GM23338 (cell line): Measurements from ENCODE around the gene PLA2G4F. TPM values are rescaled to one million over a fixed set of nuclear protein-coding genes. Genes with fewer than 3 reads are reported as not detected.

Source experiments
- ATAC-seq: fragments of 200-7000 bp; cut with Tn5 transposase; 3 replicates; pipeline ENCODE4 v1.9.1; 2020
- DNase-seq: peaks from one replicate; pipeline ENCODE4 v3.0.0-alpha.2; 2015; ENCODE audit warnings: low spot score
- H2AFZ ChIP-seq: fragments of 200-600 bp; sonication (generic); 2 replicates; pipeline ENCODE4 v1.8.0; 2016; ENCODE audit warnings: antibody characterized with exemption, mild to moderate bottlenecking, moderate library complexity
- H3F3A ChIP-seq: fragments of 200-600 bp; sonication (generic); replicated peaks from 2 replicates; pipeline ENCODE4 v1.8.0; 2017; ENCODE audit warnings: antibody characterized with exemption, mixed run types, low read depth
- H3K27ac ChIP-seq: fragments of 200-600 bp; sonication (generic); 2 replicates; pipeline ENCODE4 v1.6.1; 2016; ENCODE audit warnings: low read depth
- H3K27me3 ChIP-seq: fragments of 200-600 bp; sonication (generic); 2 replicates; pipeline ENCODE4 v1.8.0; 2016; ENCODE audit warnings: mild to moderate bottlenecking, mixed run types, moderate library complexity; ENCODE audit not compliant: insufficient read depth
- H3K36me3 ChIP-seq: fragments of 200-600 bp; sonication (generic); 2 replicates; pipeline ENCODE4 v1.8.0; 2016; ENCODE audit warnings: mild to moderate bottlenecking; ENCODE audit not compliant: insufficient read depth
- H3K4me1 ChIP-seq: fragments of 200-600 bp; sonication (generic); 2 replicates; pipeline ENCODE4 v1.8.0; 2016; ENCODE audit warnings: mild to moderate bottlenecking, moderate library complexity; ENCODE audit not compliant: insufficient read depth
- H3K4me2 ChIP-seq: fragments of 200-600 bp; sonication (generic); 2 replicates; pipeline ENCODE4 v1.7.1; 2017; ENCODE audit warnings: mixed run types
- H3K4me3 ChIP-seq: fragments of 200-600 bp; sonication (generic); 2 replicates; pipeline ENCODE4 v1.6.1; 2016; ENCODE audit warnings: mixed run types
- H3K79me2 ChIP-seq: fragments of 200-600 bp; sonication (generic); replicated peaks from 2 replicates; pipeline ENCODE4 v1.8.0; 2017; ENCODE audit warnings: mild to moderate bottlenecking; ENCODE audit not compliant: insufficient read depth
- H3K9me2 ChIP-seq: fragments of 200-600 bp; sonication (generic); 2 replicates; pipeline ENCODE4 v1.8.0; 2017; ENCODE audit not compliant: insufficient read depth
- H4K20me1 ChIP-seq: fragments of 200-600 bp; sonication (generic); replicated peaks from 2 replicates; pipeline ENCODE4 v1.8.0; 2017; ENCODE audit warnings: mild to moderate bottlenecking; ENCODE audit not compliant: insufficient read depth
- H3K27ac Mint-ChIP-seq: 2 replicates; pipeline ENCODE4 v1.8.0; 2020; ENCODE audit warnings: inconsistent platforms, mild to moderate bottlenecking, moderate library complexity, mixed read lengths
- H3K27me3 Mint-ChIP-seq: 3 replicates; pipeline ENCODE4 v1.8.0; 2022; ENCODE audit warnings: low read depth, mild to moderate bottlenecking, moderate library complexity, mixed read lengths, inconsistent platforms; ENCODE audit not compliant: insufficient read depth, poor library complexity
- H3K36me3 Mint-ChIP-seq: 3 replicates; pipeline ENCODE4 v1.8.0; 2021; ENCODE audit warnings: low read depth, mild to moderate bottlenecking, inconsistent platforms, moderate library complexity, mixed read lengths
- H3K4me1 Mint-ChIP-seq: 3 replicates; pipeline ENCODE4 v1.8.0; 2020; ENCODE audit warnings: mild to moderate bottlenecking, inconsistent platforms, mixed read lengths
- H3K4me3 Mint-ChIP-seq: 3 replicates; pipeline ENCODE4 v1.8.0; 2021; ENCODE audit warnings: moderate library complexity, mild to moderate bottlenecking, inconsistent platforms, mixed read lengths
- H3K9me3 Mint-ChIP-seq: 3 replicates; pipeline ENCODE4 v1.8.0; 2020; ENCODE audit warnings: moderate library complexity, mild to moderate bottlenecking, inconsistent platforms, mixed read lengths
- CREB1 ChIP-seq: fragments of 250-450 bp; sonication (Bioruptor Pico); IDR thresholded peaks from 2 replicates; pipeline ENCODE4 v1.5.0; 2020; ENCODE audit warnings: low read depth, mild to moderate bottlenecking, moderate library complexity
- EZH2phosphoT487 ChIP-seq: fragments of 200-600 bp; sonication (generic); IDR thresholded peaks from one replicate; pipeline ENCODE4 v1.8.1; 2018; ENCODE audit warnings: antibody characterized with exemption; ENCODE audit not compliant: unreplicated experiment
- JUNB ChIP-seq: IDR thresholded peaks from one replicate; pipeline ENCODE4 v1.6.1; 2016; ENCODE audit warnings: antibody characterized with exemption; ENCODE audit not compliant: unreplicated experiment
- NANOG ChIP-seq: IDR thresholded peaks from 2 replicates; pipeline ENCODE4 v1.6.1; 2016; ENCODE audit warnings: antibody characterized with exemption, borderline replicate concordance
- POLR2AphosphoS5 ChIP-seq: IDR thresholded peaks from 2 replicates; pipeline ENCODE4 v1.6.1; 2016; ENCODE audit warnings: antibody characterized with exemption, low read depth
- STAT1 ChIP-seq: IDR thresholded peaks from one replicate; pipeline ENCODE4 v1.6.1; 2016; ENCODE audit warnings: antibody characterized with exemption; ENCODE audit not compliant: unreplicated experiment
- ZNF114 ChIP-seq: fragments of 250-450 bp; sonication (Bioruptor Pico); IDR thresholded peaks from 2 replicates; pipeline ENCODE4 v1.5.0; 2020; ENCODE audit warnings: mild to moderate bottlenecking, moderate library complexity
- ZNF331 ChIP-seq: fragments of 250-450 bp; sonication (Bioruptor Pico); IDR thresholded peaks from 2 replicates; pipeline ENCODE4 v1.5.0; 2020; ENCODE audit warnings: low read depth, mild to moderate bottlenecking, moderate library complexity
- polyA plus RNA-seq: library from polyadenylated mRNA; unstranded; fragments of >200 nt; fragmentation: Nextera tagmentation; extraction: Ambion mirVana; gene quantifications from 2 replicates; pipeline ENCODE4 v1.2.1, GENCODE V29; 2016
- total RNA-seq: library from RNA; depleted of rRNA; stranded (reverse); fragments of >200 nt; shearing (Covaris generic); gene quantifications from 2 replicates; pipeline ENCODE4 v1.2.3, GENCODE V29; 2014
- TF ChIP-seq, protein P1 (sequence below): IDR thresholded peaks from 2 replicates; pipeline ENCODE4 v1.6.1; 2016; ENCODE audit warnings: antibody characterized with exemption
- TF ChIP-seq, protein P2 (sequence below): IDR thresholded peaks from one replicate; pipeline ENCODE4 v1.6.1; 2018; ENCODE audit warnings: antibody characterized with exemption; ENCODE audit not compliant: unreplicated experiment
- TF ChIP-seq, protein P3 (sequence below): fragments of 250-450 bp; sonication (Bioruptor Pico); IDR thresholded peaks from 2 replicates; pipeline ENCODE4 v1.5.0; 2020; ENCODE audit warnings: mild to moderate bottlenecking, moderate library complexity

Gene PLA2G4F
- total and polyA plus RNA-seq, 2 experiments from 2014 or later: not detected

DNA sequence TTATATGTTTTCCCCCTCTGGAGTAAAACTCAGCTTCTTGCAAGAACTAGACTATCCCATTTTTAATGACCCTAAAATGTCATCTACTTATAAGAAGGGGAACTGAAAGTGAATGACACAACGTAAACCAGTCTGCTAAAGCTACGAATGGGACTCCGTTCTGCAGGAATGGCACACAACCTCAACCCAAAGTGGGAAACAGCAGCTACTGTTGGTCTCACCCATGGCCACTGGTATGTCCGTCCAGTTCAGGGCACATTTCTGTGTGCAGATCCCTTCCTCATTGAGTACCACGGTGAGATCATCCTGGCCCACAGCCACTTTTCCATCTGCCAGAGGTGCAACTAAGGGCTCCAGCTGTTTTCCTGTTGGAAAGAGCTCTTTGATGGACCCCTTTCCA, 27.9 kb upstream of the PLA2G4F start:
- H3K4me1 ChIP-seq: no peaks in the 10 kb centered on the region
- H3K27ac Mint-ChIP-seq: no peak overlapping the region
- no peaks in the 10 kb centered on the region for H3K27me3 ChIP-seq
- H3K36me3 Mint-ChIP-seq: peaks cover 52% of the 10 kb centered on the region
- H3K27ac ChIP-seq: no peak overlapping the region
- H3K36me3 ChIP-seq: peaks cover 26% of the 10 kb centered on the region; the same call in 1 of the 2 replicates
- no peaks in the 10 kb centered on the region for H3K27me3 Mint-ChIP-seq
- no peak for DNase-seq
- no peaks in the 10 kb centered on the region for H3K4me1 Mint-ChIP-seq
- H4K20me1 ChIP-seq: no peaks in the 10 kb centered on the region
- no peaks in the 10 kb centered on the region for H3F3A ChIP-seq
- no peak overlapping the region for H2AFZ ChIP-seq
- H3K4me2 ChIP-seq: no peak overlapping the region
- TF ChIP-seq STAT1 (no peak), POLR2AphosphoS5 (no peak), CREB1 (CRISPR knock-in tag) (no peak), ZNF114 (CRISPR knock-in tag) (no peak), ZNF331 (CRISPR knock-in tag) (no peak), NANOG (no peak), EZH2phosphoT487 (no peak)
- TF ChIP-seq, protein P1, sequence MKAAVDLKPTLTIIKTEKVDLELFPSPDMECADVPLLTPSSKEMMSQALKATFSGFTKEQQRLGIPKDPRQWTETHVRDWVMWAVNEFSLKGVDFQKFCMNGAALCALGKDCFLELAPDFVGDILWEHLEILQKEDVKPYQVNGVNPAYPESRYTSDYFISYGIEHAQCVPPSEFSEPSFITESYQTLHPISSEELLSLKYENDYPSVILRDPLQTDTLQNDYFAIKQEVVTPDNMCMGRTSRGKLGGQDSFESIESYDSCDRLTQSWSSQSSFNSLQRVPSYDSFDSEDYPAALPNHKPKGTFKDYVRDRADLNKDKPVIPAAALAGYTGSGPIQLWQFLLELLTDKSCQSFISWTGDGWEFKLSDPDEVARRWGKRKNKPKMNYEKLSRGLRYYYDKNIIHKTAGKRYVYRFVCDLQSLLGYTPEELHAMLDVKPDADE: no peak
- TF ChIP-seq, protein P2, sequence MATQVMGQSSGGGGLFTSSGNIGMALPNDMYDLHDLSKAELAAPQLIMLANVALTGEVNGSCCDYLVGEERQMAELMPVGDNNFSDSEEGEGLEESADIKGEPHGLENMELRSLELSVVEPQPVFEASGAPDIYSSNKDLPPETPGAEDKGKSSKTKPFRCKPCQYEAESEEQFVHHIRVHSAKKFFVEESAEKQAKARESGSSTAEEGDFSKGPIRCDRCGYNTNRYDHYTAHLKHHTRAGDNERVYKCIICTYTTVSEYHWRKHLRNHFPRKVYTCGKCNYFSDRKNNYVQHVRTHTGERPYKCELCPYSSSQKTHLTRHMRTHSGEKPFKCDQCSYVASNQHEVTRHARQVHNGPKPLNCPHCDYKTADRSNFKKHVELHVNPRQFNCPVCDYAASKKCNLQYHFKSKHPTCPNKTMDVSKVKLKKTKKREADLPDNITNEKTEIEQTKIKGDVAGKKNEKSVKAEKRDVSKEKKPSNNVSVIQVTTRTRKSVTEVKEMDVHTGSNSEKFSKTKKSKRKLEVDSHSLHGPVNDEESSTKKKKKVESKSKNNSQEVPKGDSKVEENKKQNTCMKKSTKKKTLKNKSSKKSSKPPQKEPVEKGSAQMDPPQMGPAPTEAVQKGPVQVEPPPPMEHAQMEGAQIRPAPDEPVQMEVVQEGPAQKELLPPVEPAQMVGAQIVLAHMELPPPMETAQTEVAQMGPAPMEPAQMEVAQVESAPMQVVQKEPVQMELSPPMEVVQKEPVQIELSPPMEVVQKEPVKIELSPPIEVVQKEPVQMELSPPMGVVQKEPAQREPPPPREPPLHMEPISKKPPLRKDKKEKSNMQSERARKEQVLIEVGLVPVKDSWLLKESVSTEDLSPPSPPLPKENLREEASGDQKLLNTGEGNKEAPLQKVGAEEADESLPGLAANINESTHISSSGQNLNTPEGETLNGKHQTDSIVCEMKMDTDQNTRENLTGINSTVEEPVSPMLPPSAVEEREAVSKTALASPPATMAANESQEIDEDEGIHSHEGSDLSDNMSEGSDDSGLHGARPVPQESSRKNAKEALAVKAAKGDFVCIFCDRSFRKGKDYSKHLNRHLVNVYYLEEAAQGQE: no peak
- H3K9me3 Mint-ChIP-seq: no peaks in the 10 kb centered on the region
- H3K79me2 ChIP-seq: no peaks in the 10 kb centered on the region
- no peak overlapping the region for H3K4me3 ChIP-seq
- H3K9me2 ChIP-seq: no peaks in the 10 kb centered on the region
- no peak overlapping the region for H3K4me3 Mint-ChIP-seq
- ATAC-seq: no peak

DNA sequence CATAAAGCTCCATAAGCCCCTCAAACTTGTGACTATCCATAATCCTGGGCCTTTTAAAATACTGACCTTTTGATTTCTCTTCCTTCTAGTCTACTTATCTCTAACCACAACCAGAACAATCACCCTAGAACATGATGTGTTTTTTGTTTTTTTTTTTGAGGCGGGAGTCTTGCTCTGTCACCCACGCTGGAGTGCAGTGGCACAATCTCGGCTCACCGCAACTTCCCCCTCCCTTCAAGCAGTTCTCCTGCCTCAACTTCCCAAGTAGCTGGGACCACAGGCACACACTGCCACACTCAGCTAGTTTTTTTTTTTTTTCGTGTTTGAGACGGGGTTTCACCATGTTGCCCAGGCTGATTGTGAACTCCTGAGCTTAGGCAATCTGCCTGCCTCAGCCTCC, 26.5 kb upstream of the PLA2G4F start:
- H4K20me1 ChIP-seq: no peaks in the 10 kb centered on the region
- H3K4me1 ChIP-seq: no peaks in the 10 kb centered on the region
- peaks cover 26% of the 10 kb centered on the region; the same call in 1 of the 2 replicates for H3K36me3 ChIP-seq
- peaks cover 53% of the 10 kb centered on the region for H3K36me3 Mint-ChIP-seq
- H3K27me3 ChIP-seq: no peaks in the 10 kb centered on the region
- ATAC-seq (no peak), DNase-seq (no peak)
- no peak overlapping the region for H3K27ac ChIP-seq
- H3K27ac Mint-ChIP-seq: no peak overlapping the region
- no peak overlapping the region for H3K4me3 Mint-ChIP-seq
- H2AFZ ChIP-seq: no peak overlapping the region
- H3K9me3 Mint-ChIP-seq: no peaks in the 10 kb centered on the region
- no peak overlapping the region for H3K4me2 ChIP-seq
- H3K9me2 ChIP-seq: no peaks in the 10 kb centered on the region
- H3K27me3 Mint-ChIP-seq: no peaks in the 10 kb centered on the region
- no peak overlapping the region for H3K4me3 ChIP-seq
- no peaks in the 10 kb centered on the region for H3K4me1 Mint-ChIP-seq
- no peaks in the 10 kb centered on the region for H3K79me2 ChIP-seq
- no peaks in the 10 kb centered on the region for H3F3A ChIP-seq
- TF ChIP-seq ZNF331 (CRISPR knock-in tag) (no peak), JUNB (no peak)
- TF ChIP-seq, protein P3, sequence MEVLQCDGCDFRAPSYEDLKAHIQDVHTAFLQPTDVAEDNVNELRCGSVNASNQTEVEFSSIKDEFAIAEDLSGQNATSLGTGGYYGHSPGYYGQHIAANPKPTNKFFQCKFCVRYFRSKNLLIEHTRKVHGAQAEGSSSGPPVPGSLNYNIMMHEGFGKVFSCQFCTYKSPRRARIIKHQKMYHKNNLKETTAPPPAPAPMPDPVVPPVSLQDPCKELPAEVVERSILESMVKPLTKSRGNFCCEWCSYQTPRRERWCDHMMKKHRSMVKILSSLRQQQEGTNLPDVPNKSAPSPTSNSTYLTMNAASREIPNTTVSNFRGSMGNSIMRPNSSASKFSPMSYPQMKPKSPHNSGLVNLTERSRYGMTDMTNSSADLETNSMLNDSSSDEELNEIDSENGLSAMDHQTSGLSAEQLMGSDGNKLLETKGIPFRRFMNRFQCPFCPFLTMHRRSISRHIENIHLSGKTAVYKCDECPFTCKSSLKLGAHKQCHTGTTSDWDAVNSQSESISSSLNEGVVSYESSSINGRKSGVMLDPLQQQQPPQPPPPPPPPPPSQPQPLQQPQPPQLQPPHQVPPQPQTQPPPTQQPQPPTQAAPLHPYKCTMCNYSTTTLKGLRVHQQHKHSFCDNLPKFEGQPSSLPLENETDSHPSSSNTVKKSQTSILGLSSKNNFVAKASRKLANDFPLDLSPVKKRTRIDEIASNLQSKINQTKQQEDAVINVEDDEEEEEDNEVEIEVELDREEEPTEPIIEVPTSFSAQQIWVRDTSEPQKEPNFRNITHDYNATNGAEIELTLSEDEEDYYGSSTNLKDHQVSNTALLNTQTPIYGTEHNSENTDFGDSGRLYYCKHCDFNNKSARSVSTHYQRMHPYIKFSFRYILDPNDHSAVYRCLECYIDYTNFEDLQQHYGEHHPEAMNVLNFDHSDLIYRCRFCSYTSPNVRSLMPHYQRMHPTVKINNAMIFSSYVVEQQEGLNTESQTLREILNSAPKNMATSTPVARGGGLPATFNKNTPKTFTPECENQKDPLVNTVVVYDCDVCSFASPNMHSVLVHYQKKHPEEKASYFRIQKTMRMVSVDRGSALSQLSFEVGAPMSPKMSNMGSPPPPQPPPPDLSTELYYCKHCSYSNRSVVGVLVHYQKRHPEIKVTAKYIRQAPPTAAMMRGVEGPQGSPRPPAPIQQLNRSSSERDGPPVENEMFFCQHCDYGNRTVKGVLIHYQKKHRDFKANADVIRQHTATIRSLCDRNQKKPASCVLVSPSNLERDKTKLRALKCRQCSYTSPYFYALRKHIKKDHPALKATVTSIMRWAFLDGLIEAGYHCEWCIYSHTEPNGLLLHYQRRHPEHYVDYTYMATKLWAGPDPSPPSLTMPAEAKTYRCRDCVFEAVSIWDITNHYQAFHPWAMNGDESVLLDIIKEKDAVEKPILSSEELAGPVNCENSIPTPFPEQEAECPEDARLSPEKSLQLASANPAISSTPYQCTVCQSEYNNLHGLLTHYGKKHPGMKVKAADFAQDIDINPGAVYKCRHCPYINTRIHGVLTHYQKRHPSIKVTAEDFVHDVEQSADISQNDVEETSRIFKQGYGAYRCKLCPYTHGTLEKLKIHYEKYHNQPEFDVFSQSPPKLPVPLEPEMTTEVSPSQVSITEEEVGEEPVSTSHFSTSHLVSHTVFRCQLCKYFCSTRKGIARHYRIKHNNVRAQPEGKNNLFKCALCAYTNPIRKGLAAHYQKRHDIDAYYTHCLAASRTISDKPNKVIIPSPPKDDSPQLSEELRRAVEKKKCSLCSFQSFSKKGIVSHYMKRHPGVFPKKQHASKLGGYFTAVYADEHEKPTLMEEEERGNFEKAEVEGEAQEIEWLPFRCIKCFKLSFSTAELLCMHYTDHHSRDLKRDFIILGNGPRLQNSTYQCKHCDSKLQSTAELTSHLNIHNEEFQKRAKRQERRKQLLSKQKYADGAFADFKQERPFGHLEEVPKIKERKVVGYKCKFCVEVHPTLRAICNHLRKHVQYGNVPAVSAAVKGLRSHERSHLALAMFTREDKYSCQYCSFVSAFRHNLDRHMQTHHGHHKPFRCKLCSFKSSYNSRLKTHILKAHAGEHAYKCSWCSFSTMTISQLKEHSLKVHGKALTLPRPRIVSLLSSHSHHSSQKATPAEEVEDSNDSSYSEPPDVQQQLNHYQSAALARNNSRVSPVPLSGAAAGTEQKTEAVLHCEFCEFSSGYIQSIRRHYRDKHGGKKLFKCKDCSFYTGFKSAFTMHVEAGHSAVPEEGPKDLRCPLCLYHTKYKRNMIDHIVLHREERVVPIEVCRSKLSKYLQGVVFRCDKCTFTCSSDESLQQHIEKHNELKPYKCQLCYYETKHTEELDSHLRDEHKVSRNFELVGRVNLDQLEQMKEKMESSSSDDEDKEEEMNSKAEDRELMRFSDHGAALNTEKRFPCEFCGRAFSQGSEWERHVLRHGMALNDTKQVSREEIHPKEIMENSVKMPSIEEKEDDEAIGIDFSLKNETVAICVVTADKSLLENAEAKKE (CRISPR knock-in tag): no peak
